Ovary (tissue), 9 donors: ENCODE results near the gene ANKRD31. TPM values are rescaled to one million over a fixed set of nuclear protein-coding genes. Genes with fewer than 3 reads are reported as not detected.

Source experiments
- DNase-seq, 5 donors: peaks; one replicate each; pipeline ENCODE4 v3.0.0-alpha.2; 2019 to 2020
- H3K27ac ChIP-seq, 2 donors: fragments of 200-600 bp; one replicate each; pipeline versions ENCODE4 v1.5.1 to v1.8.0; 2019 to 2022
- H3K27me3 ChIP-seq: fragments of 200-600 bp; one replicate; pipeline ENCODE4 v1.8.0; 2022
- H3K36me3 ChIP-seq: fragments of 200-600 bp; sonication (generic); one replicate; pipeline ENCODE4 v1.5.1; 2019
- H3K4me1 ChIP-seq: one replicate; pipeline ENCODE4 v1.8.1; 2013; ENCODE audit warnings: mild to moderate bottlenecking, moderate library complexity; ENCODE audit not compliant: insufficient read depth
- H3K4me3 ChIP-seq: fragments of 200-600 bp; sonication (generic); one replicate; pipeline ENCODE4 v1.5.1; 2017
- H3K9me3 ChIP-seq, 2 donors: fragments of 200-600 bp in 1 of 2; sonication (generic) in 1 of 2; one replicate each; pipeline versions ENCODE4 v1.5.1 to v1.8.1; 2013 to 2019; ENCODE audit warnings: mild to moderate bottlenecking in 1 of 2, moderate library complexity in 1 of 2
- EP300 ChIP-seq: sonication (generic); formaldehyde crosslinking; IDR thresholded peaks from one replicate; pipeline ENCODE4 v1.6.1; 2017; ENCODE audit warnings: antibody characterized with exemption
- POLR2A ChIP-seq: fragments of 450-650 bp; IDR thresholded peaks from one replicate; pipeline ENCODE4 v1.6.1; 2017; ENCODE audit warnings: antibody characterized with exemption, mild to moderate bottlenecking, moderate library complexity
- WGBS, 3 donors: extraction: QIAGEN DNeasy Blood & Tissue Kit in 1 of 3; methylation state at CpG; one replicate each; pipeline versions ENCODE4 v1.1.5 to v1.1.7; 2013 to 2017; 5-methylcytosine and 5-hydroxymethylcytosine counted together
- intact Hi-C, 4 donors: fragments of 100-400 bp; cut with DNase I; formaldehyde crosslinking; loops; one replicate each; pipeline versions ENCODE4 v1.11.0 to v1.15.1; 2022 to 2023
- polyA plus RNA-seq, 2 donors: library from polyadenylated mRNA; stranded (reverse); fragments of 200-250 nt in 1 of 2; fragments of 350-450 nt in 1 of 2; fragmentation: Illumina TruSeq in 1 of 2; extraction: RNeasy Lipid Tissue Mini Kit (QIAGEN cat#74804) in 1 of 2; gene quantifications; one replicate each; pipeline ENCODE4 v1.2.3, GENCODE V29; 2013 to 2014
- small RNA-seq: library from RNA; depleted of rRNA; stranded (forward); fragments of <200 nt; gene quantifications from one replicate; pipeline ENCODE3, GENCODE V24; 2016
- total RNA-seq, 7 donors: library from RNA; depleted of rRNA in 2 of 7; stranded (reverse); fragments of >200 nt in 2 of 7; fragmentation: NEBNext Ultra II Directional in 3 of 7; extraction: Animal tissue kit (Norgen Biotek cat#: 25700) in 3 of 7; gene quantifications; one replicate each; pipeline versions ENCODE4 v1.1.0 to v1.2.4, GENCODE V29; 2016 to 2023
- TF ChIP-seq, protein P1 (sequence below), 3 donors: fragments of 450-650 bp in 2 of 3; fragments of 200-600 bp in 1 of 3; IDR thresholded peaks; one replicate each; pipeline versions ENCODE4 v1.5.1 to v1.8.0; 2016 to 2022; ENCODE audit warnings: antibody characterized with exemption in 3 of 3, mild to moderate bottlenecking in 1 of 3
- donor health status: DM: no; HTN: no; CAD: no; lungs with moderate emphysema.
- donor health status: DM: no; HTN: no; CAD: no.
- donor health status: Bipolar disorder and iron deficiency.
- donor health status: DM: yes; HTN: yes; CAD: no.
- donor health status: DM: no; HTN: no; CAD: no.
- donor health status: DM: yes; HTN: yes; CAD: no.

Gene ANKRD31
- total and polyA plus RNA-seq, 9 donors = 0.11 to 0.55 (median 0.36) TPM

DNA sequence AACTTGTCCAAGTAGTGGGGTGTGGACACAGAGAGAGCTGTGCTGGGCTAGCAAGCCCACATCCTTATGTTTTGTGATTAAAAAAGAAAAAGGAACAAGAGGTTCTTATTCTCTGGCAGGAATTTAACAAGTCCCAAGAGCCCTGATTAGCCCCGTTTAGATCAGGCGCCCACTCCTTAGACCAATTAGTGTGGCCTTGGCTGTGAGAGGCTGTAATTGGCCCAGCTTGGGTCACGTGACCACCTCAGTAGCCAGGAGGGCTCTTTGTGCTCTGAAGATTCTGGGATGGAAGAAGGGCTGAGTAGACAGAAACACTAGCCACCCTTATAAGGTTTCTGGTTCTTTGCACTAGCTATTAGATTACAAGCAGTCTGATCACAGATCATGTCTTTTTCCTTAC lies 215.5 kb downstream of the ANKRD31 start:
- no peaks in the 10 kb centered on the region for H3K36me3 ChIP-seq
- TF ChIP-seq, protein P1, sequence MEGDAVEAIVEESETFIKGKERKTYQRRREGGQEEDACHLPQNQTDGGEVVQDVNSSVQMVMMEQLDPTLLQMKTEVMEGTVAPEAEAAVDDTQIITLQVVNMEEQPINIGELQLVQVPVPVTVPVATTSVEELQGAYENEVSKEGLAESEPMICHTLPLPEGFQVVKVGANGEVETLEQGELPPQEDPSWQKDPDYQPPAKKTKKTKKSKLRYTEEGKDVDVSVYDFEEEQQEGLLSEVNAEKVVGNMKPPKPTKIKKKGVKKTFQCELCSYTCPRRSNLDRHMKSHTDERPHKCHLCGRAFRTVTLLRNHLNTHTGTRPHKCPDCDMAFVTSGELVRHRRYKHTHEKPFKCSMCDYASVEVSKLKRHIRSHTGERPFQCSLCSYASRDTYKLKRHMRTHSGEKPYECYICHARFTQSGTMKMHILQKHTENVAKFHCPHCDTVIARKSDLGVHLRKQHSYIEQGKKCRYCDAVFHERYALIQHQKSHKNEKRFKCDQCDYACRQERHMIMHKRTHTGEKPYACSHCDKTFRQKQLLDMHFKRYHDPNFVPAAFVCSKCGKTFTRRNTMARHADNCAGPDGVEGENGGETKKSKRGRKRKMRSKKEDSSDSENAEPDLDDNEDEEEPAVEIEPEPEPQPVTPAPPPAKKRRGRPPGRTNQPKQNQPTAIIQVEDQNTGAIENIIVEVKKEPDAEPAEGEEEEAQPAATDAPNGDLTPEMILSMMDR (IDR thresholded peaks at IDR 0.05) = no peak
- TF ChIP-seq EP300 (no peak), POLR2A (no peak)
- 7 to 38% (median 37%) methylated on average over 3 of the region's 3 CpGs for whole genome bisulfite sequencing, 3 donors
- H3K4me3 ChIP-seq = no peak overlapping the region
- H3K4me1 ChIP-seq = no peaks in the 10 kb centered on the region
- H3K27me3 ChIP-seq = no peaks in the 10 kb centered on the region
- no peak overlapping the region for H3K27ac ChIP-seq
- intact Hi-C loops = no loop called here
- H3K9me3 ChIP-seq = no peaks in the 10 kb centered on the region
- peak in 2 of 5 donors; percentile 35 to 72 for DNase-seq

DNA sequence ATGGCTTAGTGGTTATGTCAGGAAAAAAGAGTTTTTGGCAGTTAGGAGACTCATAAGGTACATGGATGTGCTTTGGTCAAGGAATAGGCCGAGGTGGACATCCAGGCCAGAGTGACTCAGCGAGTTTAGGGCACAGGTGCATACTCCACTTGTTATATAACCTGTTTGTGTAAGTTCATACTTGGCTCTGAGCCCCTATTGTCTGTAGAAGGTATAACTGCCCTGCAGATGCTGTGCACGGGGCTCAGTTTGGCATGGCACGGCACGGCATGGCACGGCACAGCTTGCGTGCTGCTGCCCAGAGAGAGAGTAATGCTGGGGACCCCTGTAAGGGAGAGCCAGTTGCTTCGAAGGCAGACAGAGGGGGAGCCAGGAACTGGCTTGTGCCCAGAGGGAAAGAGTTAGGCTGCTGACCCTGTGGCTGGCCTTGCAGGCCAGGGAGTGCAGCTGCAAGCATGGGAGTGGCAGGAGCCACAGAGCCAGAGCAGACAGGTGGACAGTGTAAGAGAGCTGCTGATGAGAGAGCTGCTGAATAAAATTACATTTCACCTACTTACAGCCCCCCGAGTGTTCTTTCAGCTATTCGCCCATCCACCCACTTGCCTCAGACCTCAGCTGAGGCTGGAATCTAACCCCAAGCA lies 216.5 kb downstream of the ANKRD31 start:
- Histone ChIP-seq H3K36me3 (no peaks in the 10 kb centered on the region), H3K4me3 (no peak overlapping the region), H3K9me3 (no peaks in the 10 kb centered on the region), H3K27ac (no peak overlapping the region), H3K4me1 (no peaks in the 10 kb centered on the region), H3K27me3 (no peaks in the 10 kb centered on the region)
- TF ChIP-seq EP300 (no peak), POLR2A (no peak)
- TF ChIP-seq, protein P1 (IDR thresholded peaks at IDR 0.05) = no peak
- intact Hi-C loops = no loop called here
- WGBS, 3 donors = 72 to 81% (median 73%) methylated on average over 10 of the region's 10 CpGs
- no peak for DNase-seq

DNA sequence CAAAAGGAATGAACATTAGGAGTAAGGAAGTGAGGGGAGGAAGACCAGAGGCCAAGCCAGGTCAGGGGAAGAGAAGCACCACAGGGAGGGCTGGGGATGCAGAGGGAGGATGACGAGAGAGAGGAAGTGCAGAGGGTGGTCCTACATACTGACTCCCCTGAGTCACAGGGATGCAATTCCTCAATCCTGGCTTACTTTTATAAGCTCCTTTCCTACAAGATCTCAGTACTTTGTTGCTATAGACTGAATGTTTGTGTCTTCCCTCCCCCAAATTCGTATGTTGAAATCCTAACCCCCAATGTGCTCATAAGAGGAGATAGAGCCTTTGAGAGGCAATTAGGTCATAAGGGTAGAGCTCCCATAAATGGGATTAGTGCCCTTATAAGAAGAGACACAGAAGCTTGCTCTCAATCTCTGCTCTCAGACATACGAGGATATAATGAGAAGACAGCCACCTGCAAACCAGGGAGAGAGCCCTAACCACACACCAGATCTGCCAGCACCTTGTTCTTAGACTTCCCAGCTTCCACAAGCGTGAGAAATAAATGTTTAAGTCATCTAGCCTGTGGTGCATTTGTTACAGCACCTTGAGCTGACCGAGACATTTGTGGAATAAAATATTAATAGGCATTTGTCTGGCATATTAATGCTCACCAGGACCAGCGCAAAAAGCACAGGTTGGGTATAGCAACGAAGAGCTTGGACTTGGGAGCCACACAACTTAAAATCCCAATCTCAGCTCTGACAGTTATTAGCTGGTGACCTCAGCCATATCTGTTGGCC lies 217.7 kb downstream of the ANKRD31 start:
- Histone ChIP-seq H3K27ac (no peak overlapping the region), H3K4me3 (no peak overlapping the region), H3K27me3 (no peaks in the 10 kb centered on the region), H3K9me3 (no peaks in the 10 kb centered on the region), H3K36me3 (no peaks in the 10 kb centered on the region), H3K4me1 (no peaks in the 10 kb centered on the region)
- WGBS, 3 donors = 79 to 82% (median 80%) methylated on average over 7 of the region's 7 CpGs
- DNase-seq = no peak
- TF ChIP-seq EP300 = no peak
- intact Hi-C loops = no loop called here

Small RNAs within 50 kb of the gene (small RNA-seq; reads per million reads assigned to genes)
- gene SUMO2P5 = not detected

Other genes starting within 250 kb of the ANKRD31 start
- gene GCNT4, start 184.3 kb downstream of the ANKRD31 start, total RNA-seq = 1 to 10 TPM in 6 of 7 donors, under 1 TPM in 1; 0.95 to 3.2 (median 1.9) TPM
- gene GCNT4, start 184.3 kb downstream of the ANKRD31 start, polyA plus RNA-seq = 1 to 10 TPM; 1.2 to 2.3 TPM
- gene HMGCR, start 100.3 kb upstream of the ANKRD31 start, total RNA-seq = 100 to 1,000 TPM in 1 of 7 donors, 10 to 100 TPM in 6; 13.0 to 140 (median 19.3) TPM
- gene HMGCR, start 100.3 kb upstream of the ANKRD31 start, polyA plus RNA-seq = 100 to 1,000 TPM in 1 of 2 donors, 1 to 10 TPM in 1; 8.3 to 269 TPM